Panc1 (cell line): ENCODE data around the gene RSRC2.

ENCODE experiments used
- CTCF ChIP-seq: fragments of 450-650 bp; IDR thresholded peaks from 2 replicates; pipeline ENCODE4 v1.5.1; 2017; ENCODE audit warnings: mild to moderate bottlenecking
- REST ChIP-seq, 2 experiments: IDR thresholded peaks; 2 replicates each; pipeline ENCODE4 v1.6.1; 2011 to 2012; ENCODE audit warnings: low read depth in 2 of 2, control low read depth in 1 of 2, low read length in 1 of 2, mild to moderate bottlenecking in 1 of 2, moderate library complexity in 1 of 2; ENCODE audit not compliant: insufficient read depth in 1 of 2
- SIN3A ChIP-seq: IDR thresholded peaks from 2 replicates; pipeline ENCODE4 v1.6.1; 2012; ENCODE audit warnings: low read depth, mild to moderate bottlenecking, low read length, moderate library complexity, borderline replicate concordance; ENCODE audit not compliant: insufficient read depth

GRCh38 chr12:122527478-122527944, 775 bp upstream of the RSRC2 start:
- TF ChIP-seq REST (IDR thresholded peaks at IDR 0.05; ENCODE audit: insufficient read depth in 1 of 2, low read depth in 2 of 2, low read length in 1 of 2) (no peak), CTCF (no peak), SIN3A (no peak)
